B cell (primary cell): Measurements from ENCODE around the gene IRF2BPL. TPM values are rescaled to one million over a fixed set of nuclear protein-coding genes. Genes with fewer than 3 reads are reported as not detected.

Experiments used
- ATAC-seq: fragments of 200-7000 bp; cut with Tn5 transposase; one replicate; pipeline ENCODE4 v1.10.0; 2021; ENCODE audit warnings: low read depth, mild to moderate bottlenecking, moderate number of reproducible peaks, moderate library complexity
- CTCF ChIA-PET: fragments of 350-600 bp; sonication (Branson Sonifier 250); formaldehyde crosslinking; loops from one replicate; lab custom pipeline; 2021; ENCODE audit warnings: antibody characterized with exemption, inconsistent platforms; lab: Charles Lee
- POLR2A ChIA-PET: fragments of 350-600 bp; sonication (Branson Sonifier 250); formaldehyde crosslinking; loops from one replicate; lab custom pipeline; 2021; ENCODE audit warnings: antibody characterized with exemption; lab: Charles Lee
- DNase-seq: peaks from one replicate; pipeline ENCODE4 v3.0.0; 2013
- H2AFZ ChIP-seq: 2 replicates; pipeline ENCODE4 v1.6.1; 2012; ENCODE audit warnings: mild to moderate bottlenecking, low read depth, low read length; ENCODE audit not compliant: insufficient read depth, poor library complexity, severe bottlenecking
- H3K27ac ChIP-seq, 2 donors: 1 replicate in 1 of 2; 2 replicates in 1 of 2; pipeline ENCODE4 v1.5.1; 2012 to 2013; ENCODE audit warnings: low read length in 2 of 2, mild to moderate bottlenecking in 2 of 2, moderate library complexity in 1 of 2
- H3K27me3 ChIP-seq, 4 experiments: fragments of 200-600 bp in 1 of 4; sonication (generic) in 1 of 4; replicated peaks in 1 of 4; 1 replicate in 2 of 4; 2 replicates in 2 of 4; pipeline versions ENCODE4 v1.6.1 to v1.7.0; 2013 to 2016; ENCODE audit warnings: low read length in 3 of 4, mild to moderate bottlenecking in 2 of 4, mixed read lengths in 1 of 4, moderate library complexity in 1 of 4; ENCODE audit not compliant: insufficient read depth in 4 of 4, control insufficient read depth in 3 of 4; ENCODE audit errors: control extremely low read depth in 1 of 4
- H3K36me3 ChIP-seq, 2 experiments: replicated peaks in 1 of 2; 1 replicate in 1 of 2; 2 replicates in 1 of 2; pipeline versions ENCODE4 v1.6.1 to v1.7.1; 2013; ENCODE audit warnings: low read length in 1 of 2; ENCODE audit not compliant: insufficient read depth in 2 of 2, control insufficient read depth in 1 of 2; ENCODE audit errors: control extremely low read depth in 1 of 2, extremely low read depth in 1 of 2
- H3K4me1 ChIP-seq, 2 donors: fragments of 200-600 bp in 1 of 2; sonication (generic) in 1 of 2; 1 replicate in 1 of 2; 2 replicates in 1 of 2; pipeline versions ENCODE4 v1.5.1 to v1.6.1; 2013 to 2017; ENCODE audit warnings: low read length in 2 of 2; ENCODE audit not compliant: control insufficient read depth in 2 of 2, insufficient read depth in 2 of 2
- H3K4me2 ChIP-seq: replicated peaks from 2 replicates; pipeline ENCODE3; 2012; ENCODE audit warnings: mild to moderate bottlenecking, low read depth, low read length; ENCODE audit not compliant: poor library complexity, severe bottlenecking
- H3K4me3 ChIP-seq, 5 experiments: fragments of 200-600 bp in 1 of 5; sonication (generic) in 1 of 5; 1 replicate in 3 of 5; 2 replicates in 2 of 5; pipeline versions ENCODE4 v1.5.1 to v1.7.0; 2011 to 2016; ENCODE audit warnings: low read length in 4 of 5, mild to moderate bottlenecking in 4 of 5, low read depth in 2 of 5, control low read depth in 1 of 5, moderate library complexity in 1 of 5; ENCODE audit not compliant: insufficient read depth in 1 of 5; ENCODE audit errors: control extremely low read depth in 1 of 5, extremely low read depth in 1 of 5
- H3K79me2 ChIP-seq: fragments of 200-600 bp; sonication (generic); one replicate; pipeline ENCODE4 v1.6.0; 2016; ENCODE audit warnings: low read length; ENCODE audit not compliant: control insufficient read depth, insufficient read depth
- H3K9ac ChIP-seq: fragments of 200-600 bp; sonication (generic); 2 replicates; pipeline ENCODE4 v1.6.1; 2017; ENCODE audit warnings: mild to moderate bottlenecking, low read length, moderate library complexity
- H3K9me3 ChIP-seq, 3 donors: one replicate each; pipeline versions ENCODE4 v1.6.1 to v1.7.1; 2013; ENCODE audit warnings: low read length in 2 of 3; ENCODE audit not compliant: control insufficient read depth in 2 of 3, insufficient read depth in 1 of 3; ENCODE audit errors: control extremely low read depth in 1 of 3
- H4K20me1 ChIP-seq: 2 replicates; pipeline ENCODE4 v1.6.0; 2012; ENCODE audit warnings: mild to moderate bottlenecking, low read length; ENCODE audit not compliant: insufficient read depth, control insufficient read depth, poor library complexity, severe bottlenecking
- H3K27ac Mint-ChIP-seq: one replicate; pipeline ENCODE4 v1.8.0; 2021; ENCODE audit warnings: mixed read lengths
- H3K27me3 Mint-ChIP-seq: one replicate; pipeline ENCODE4 v1.8.0; 2021; ENCODE audit warnings: mixed read lengths
- H3K4me1 Mint-ChIP-seq: one replicate; pipeline ENCODE4 v1.8.0; 2021; ENCODE audit warnings: mixed read lengths
- H3K4me3 Mint-ChIP-seq: one replicate; pipeline ENCODE4 v1.8.0; 2021; ENCODE audit warnings: mixed read lengths
- H3K9me3 Mint-ChIP-seq: one replicate; pipeline ENCODE4 v1.8.0; 2022; ENCODE audit warnings: mixed read lengths; ENCODE audit not compliant: insufficient read depth
- CTCF ChIP-seq: fragments of 200-600 bp; IDR thresholded peaks from one replicate; pipeline ENCODE4 v1.8.0; 2022; ENCODE audit warnings: antibody characterized with exemption, mild to moderate bottlenecking
- EZH2 ChIP-seq: IDR thresholded peaks from 2 replicates; pipeline ENCODE4 v1.6.1; 2012; ENCODE audit warnings: borderline replicate concordance, low read depth, mild to moderate bottlenecking, moderate library complexity, low read length; ENCODE audit not compliant: insufficient read depth, poor library complexity, severe bottlenecking
- WGBS: methylation state at CpG from one replicate; pipeline ENCODE4 v1.1.5; 2013; ENCODE audit warnings: missing lambda C conversion rate; ENCODE audit not compliant: insufficient coverage; 5-methylcytosine and 5-hydroxymethylcytosine counted together
- intact Hi-C: fragments of 100-400 bp; cut with micrococcal nuclease; formaldehyde crosslinking; loops from one replicate; pipeline ENCODE4 v1.10.0; 2022
- polyA plus RNA-seq: library from polyadenylated mRNA; depleted of rRNA; stranded (reverse); fragments of >200 nt; gene quantifications from 2 replicates; pipeline ENCODE4 v1.2.3, GENCODE V29; 2012
- total RNA-seq, 2 donors: library from RNA; stranded (reverse); fragments of 120-200 nt in 1 of 2; gene quantifications; 1 replicate in 1 of 2; 2 replicates in 1 of 2; pipeline versions ENCODE4 v1.2.3 to v1.2.4, GENCODE V29; 2013 to 2022

IRF2BPL gene
- total and polyA plus RNA-seq, 2 donors (not counting 1 experiment from before 2014, with no cell fraction given) = 27.9 to 34.0 TPM

GRCh38 chr14:76981670-76982069 lies 46.8 kb downstream of the IRF2BPL start:
- Mint-ChIP-seq H3K4me1 (peaks cover 26% of the 10 kb centered on the region), H3K27ac (no peak overlapping the region), H3K27me3 (no peaks in the 10 kb centered on the region), H3K9me3 (peaks cover 6% of the 10 kb centered on the region), H3K4me3 (no peak overlapping the region)
- no peak for ATAC-seq
- Histone ChIP-seq H3K36me3 (no peaks in the 10 kb centered on the region), H3K27ac (no peak overlapping the region), H4K20me1 (no peaks in the 10 kb centered on the region), H3K9ac (no peak overlapping the region), H3K9me3 (peaks cover 0 to 9% (median 5%) of the 10 kb centered on the region in 3 donors), H2AFZ (no peak overlapping the region), H3K27me3 (no peaks in the 10 kb centered on the region), H3K4me1 (peaks cover 19 to 25% of the 10 kb centered on the region in 2 donors), H3K79me2 (no peaks in the 10 kb centered on the region), H3K4me3 (no peak overlapping the region), H3K4me2 (no peak overlapping the region)
- no peak for DNase-seq
- ChIA-PET CTCF (no interaction called here), POLR2A (no interaction called here)
- intact Hi-C loops = loop anchor here (5.0 kb wide), 1 partner anchor 34 kb away; no protein-coding TSS in a partner anchor
- no peak for TF ChIP-seq EZH2
- no peak for TF ChIP-seq CTCF
- WGBS = 89% methylated on average over 1 of the region's 1 CpG

- H3K9ac ChIP-seq = peak overlapping the region; percentile 31
- intact Hi-C loops = loop anchor here (1.0 kb wide), 1 partner anchor 16 kb away; no protein-coding TSS in a partner anchor
- Mint-ChIP-seq H3K4me1 (peaks cover 25% of the 10 kb centered on the region), H3K27ac (peak overlapping the region; percentile 93), H3K4me3 (peak overlapping the region; percentile 79), H3K9me3 (peaks cover 6% of the 10 kb centered on the region), H3K27me3 (no peaks in the 10 kb centered on the region)
- peaks cover 0 to 9% (median 5%) of the 10 kb centered on the region in 3 donors for H3K9me3 ChIP-seq
- 3% methylated on average over 5 of the region's 15 CpGs for WGBS
- TF ChIP-seq EZH2 (no peak), CTCF (no peak)
- CTCF ChIA-PET = interaction anchor here (0.7 to 2.3 kb wide), 10 partner anchors 10 to 76 kb away, joined by 3 to 12 read pairs (median 4); no protein-coding TSS in a partner anchor
- no peaks in the 10 kb centered on the region for H3K79me2 ChIP-seq
- H2AFZ ChIP-seq = peak overlapping the region; percentile 53
- H3K4me1 ChIP-seq = peaks cover 18 to 25% of the 10 kb centered on the region in 2 donors
- H3K4me3 ChIP-seq = no peak overlapping the region
- no peaks in the 10 kb centered on the region for H3K36me3 ChIP-seq
- no peaks in the 10 kb centered on the region for H3K27me3 ChIP-seq
- DNase-seq = peak; percentile 96
- peak overlapping the region; percentile 53 for H3K4me2 ChIP-seq
- peak overlapping the region; percentile 75 to 82 for H3K27ac ChIP-seq
- POLR2A ChIA-PET = interaction anchor here (0.6 to 2.4 kb wide), 7 partner anchors 16 to 1434 kb away, joined by 3 to 21 read pairs (median 3); partner anchors contain the start of gene IRF2BPL
- ATAC-seq = peak; percentile 94
- H4K20me1 ChIP-seq = no peaks in the 10 kb centered on the region
These were observed 50.5 kb downstream of the IRF2BPL start for GRCh38 chr14:76977793-76978720.
